ENCODE data around the gene ZFP90.
"Not testable (repeated sequence)": the region's sequence is repeated elsewhere in the genome, so short reads cannot be mapped to it uniquely, and the experiment has no call there.

The ZFP90 gene

GRCh38 chr16:68519225-68519745 is 19.8 kb upstream of the ZFP90 start:
- DNase-seq = no peak

- no peak for DNase-seq
Measured at GRCh38 chr16:68520649-68521086, 18.4 kb upstream of the ZFP90 start.

- no peak for DNase-seq
Measured at GRCh38 chr16:68524069-68524820, 14.8 kb upstream of the ZFP90 start.

- no peak for DNase-seq
Measured at GRCh38 chr16:68526143-68526781, 12.8 kb upstream of the ZFP90 start.

GRCh38 chr16:68526782-68527145 is 12.3 kb upstream of the ZFP90 start:
- no peak for DNase-seq

GRCh38 chr16:68528233-68528632 is 10.9 kb upstream of the ZFP90 start:
- no peak for DNase-seq

GRCh38 chr16:68528686-68529379 is 10.3 kb upstream of the ZFP90 start:
- no peak for DNase-seq

GRCh38 chr16:68529608-68529930 is 9.5 kb upstream of the ZFP90 start:
- no peak for DNase-seq

- DNase-seq = peak; percentile 15
Measured at GRCh38 chr16:68529931-68530701, 9.0 kb upstream of the ZFP90 start.

- DNase-seq = no peak
Measured at GRCh38 chr16:68533937-68534336, 5.2 kb upstream of the ZFP90 start.

- no peak for DNase-seq
Measured at GRCh38 chr16:68535331-68535730, 3.8 kb upstream of the ZFP90 start.

- no peak for DNase-seq
Measured at GRCh38 chr16:68539711-68540239, 684 bp downstream of the ZFP90 start.

- no peak for DNase-seq
Measured at GRCh38 chr16:68548947-68549346, 9.9 kb downstream of the ZFP90 start.

- DNase-seq = no peak
Measured at GRCh38 chr16:68553186-68553585, 14.1 kb downstream of the ZFP90 start.

GRCh38 chr16:68560341-68560740 is 21.2 kb downstream of the ZFP90 start:
- not testable (repeated sequence) for DNase-seq

- DNase-seq = no peak
Measured at GRCh38 chr16:68563631-68564381, 24.7 kb downstream of the ZFP90 start.

- DNase-seq = no peak
Measured at GRCh38 chr16:68564382-68564985, 25.4 kb downstream of the ZFP90 start.

- DNase-seq = no peak
Measured at GRCh38 chr16:68574479-68574878, 35.4 kb downstream of the ZFP90 start.

GRCh38 chr16:68575082-68575481 is 36.0 kb downstream of the ZFP90 start:
- no peak for DNase-seq

GRCh38 chr16:68577352-68577853 is 38.3 kb downstream of the ZFP90 start:
- DNase-seq = no peak

Data from GOT3 (cell line).